Neural cell (in vitro differentiated cells): Measurements from ENCODE around the gene CD70. TPM values are rescaled to one million over a fixed set of nuclear protein-coding genes. Genes with fewer than 3 reads are reported as not detected.
"Not testable (repeated sequence)": the region's sequence is repeated elsewhere in the genome, so short reads cannot be mapped to it uniquely, and the experiment has no call there.

Experiments
- H2AFZ ChIP-seq: fragments of 200-600, 300-800 bp; sonication (generic), shearing (Covaris generic); 2 replicates; pipeline ENCODE4 v1.6.0; 2014; ENCODE audit warnings: low read depth, mild to moderate bottlenecking, antibody characterized with exemption, low read length, moderate library complexity
- H3F3A ChIP-seq: fragments of 200-600 bp; shearing (Covaris generic); 2 replicates; pipeline ENCODE4 v1.6.1; 2016; ENCODE audit warnings: mild to moderate bottlenecking, moderate library complexity, mixed read lengths, antibody characterized with exemption, low read length; ENCODE audit not compliant: insufficient read depth, poor library complexity, severe bottlenecking
- H3K27ac ChIP-seq: fragments of 200-600, 300-800 bp; sonication (generic), shearing (Covaris generic); 2 replicates; pipeline ENCODE4 v1.5.1; 2014; ENCODE audit warnings: mild to moderate bottlenecking, low read length, moderate library complexity
- H3K27me3 ChIP-seq: fragments of 300-800, 200-600 bp; sonication (generic), shearing (Covaris generic); 2 replicates; pipeline ENCODE4 v1.6.0; 2014; ENCODE audit warnings: mild to moderate bottlenecking, low read depth, low read length, moderate library complexity; ENCODE audit not compliant: insufficient read depth
- H3K36me3 ChIP-seq: fragments of 300-800, 200-600 bp; sonication (generic), shearing (Covaris generic); 2 replicates; pipeline ENCODE4 v1.5.1; 2014; ENCODE audit warnings: mild to moderate bottlenecking, antibody characterized with exemption, low read length, moderate library complexity; ENCODE audit not compliant: insufficient read depth
- H3K4me2 ChIP-seq: fragments of 300-800, 200-600 bp; sonication (generic), shearing (Covaris generic); 2 replicates; pipeline ENCODE4 v1.6.0; 2014; ENCODE audit warnings: mild to moderate bottlenecking, low read length
- H3K4me3 ChIP-seq: fragments of 300-800, 200-600 bp; sonication (generic), shearing (Covaris generic); 2 replicates; pipeline ENCODE4 v1.5.1; 2014; ENCODE audit warnings: mild to moderate bottlenecking, low read length, moderate library complexity
- H3K79me2 ChIP-seq: fragments of 200-600 bp; shearing (Covaris generic); replicated peaks from 2 replicates; pipeline ENCODE4 v1.6.0; 2014; ENCODE audit warnings: mild to moderate bottlenecking, low read length, moderate library complexity; ENCODE audit not compliant: insufficient read depth
- H3K9ac ChIP-seq: fragments of 300-800, 200-600 bp; sonication (generic), shearing (Covaris generic); 2 replicates; pipeline ENCODE4 v1.6.1; 2016; ENCODE audit warnings: mild to moderate bottlenecking, low read length, mixed read lengths
- H3K9me2 ChIP-seq: fragments of 200-600 bp; shearing (Covaris generic); 2 replicates; pipeline ENCODE4 v1.6.1; 2016; ENCODE audit warnings: mild to moderate bottlenecking, low read length, mixed read lengths; ENCODE audit not compliant: insufficient read depth
- H3K9me3 ChIP-seq: fragments of 200-600, 300-800 bp; sonication (generic), shearing (Covaris generic); 2 replicates; pipeline ENCODE4 v1.6.1; 2016; ENCODE audit warnings: mild to moderate bottlenecking, mixed run types, low read length, moderate library complexity, mixed read lengths
- H4K20me1 ChIP-seq: fragments of 200-600 bp; shearing (Covaris generic); 2 replicates; pipeline ENCODE4 v1.6.1; 2016; ENCODE audit warnings: mild to moderate bottlenecking, mixed run types; ENCODE audit not compliant: insufficient read depth
- CTCF ChIP-seq: fragments of 450-650 bp; IDR thresholded peaks from 2 replicates; pipeline ENCODE4 v1.5.1; 2014; ENCODE audit warnings: antibody characterized with exemption, mild to moderate bottlenecking, moderate library complexity; ENCODE audit not compliant: poor library complexity, severe bottlenecking
- EP300 ChIP-seq: fragments of 450-650 bp; conservative IDR thresholded peaks from 2 replicates; pipeline ENCODE4 v1.6.1; 2014; ENCODE audit warnings: antibody characterized with exemption, mild to moderate bottlenecking, moderate library complexity; ENCODE audit not compliant: poor library complexity, severe bottlenecking
- EZH2 ChIP-seq: fragments of 200-600, 300-800 bp; shearing (Covaris generic), sonication (generic); IDR thresholded peaks from 2 replicates; pipeline ENCODE4 v1.6.1; 2014; ENCODE audit warnings: antibody characterized with exemption, low read length, borderline replicate concordance, mild to moderate bottlenecking; ENCODE audit not compliant: insufficient read depth, poor library complexity, severe bottlenecking
- MXI1 ChIP-seq: fragments of 450-650 bp; conservative IDR thresholded peaks from 2 replicates; pipeline ENCODE4 v1.6.1; 2014; ENCODE audit warnings: antibody characterized with exemption, mild to moderate bottlenecking; ENCODE audit not compliant: poor library complexity, severe bottlenecking
- POLR2AphosphoS5 ChIP-seq: IDR thresholded peaks from 2 replicates; pipeline ENCODE4 v1.6.1; 2012
- RAD21 ChIP-seq: fragments of 450-650 bp; conservative IDR thresholded peaks from 2 replicates; pipeline ENCODE4 v1.6.1; 2014; ENCODE audit warnings: antibody characterized with exemption, mild to moderate bottlenecking, moderate library complexity
- REST ChIP-seq: IDR thresholded peaks from 2 replicates; pipeline ENCODE4 v1.6.1; 2012; ENCODE audit warnings: borderline replicate concordance
- SMC3 ChIP-seq: fragments of 450-650 bp; conservative IDR thresholded peaks from 2 replicates; pipeline ENCODE4 v1.6.1; 2014; ENCODE audit warnings: antibody characterized with exemption, mild to moderate bottlenecking, moderate library complexity; ENCODE audit not compliant: poor library complexity
- TAF1 ChIP-seq: IDR thresholded peaks from 2 replicates; pipeline ENCODE4 v1.6.1; 2012; ENCODE audit warnings: low read depth
- polyA plus RNA-seq: library from polyadenylated mRNA; depleted of rRNA; stranded (reverse); fragments of >200 nt; gene quantifications from 2 replicates; pipeline ENCODE4 v1.2.3, GENCODE V29; 2014

The CD70 gene
- polyA plus RNA-seq, 1 donor from 2014 or later = not detected

- Histone ChIP-seq H3F3A (no peaks in the 10 kb centered on the region), H3K9me2 (no peaks in the 10 kb centered on the region), H3K79me2 (no peaks in the 10 kb centered on the region), H3K9ac (no peak overlapping the region), H4K20me1 (no peaks in the 10 kb centered on the region), H3K36me3 (no peaks in the 10 kb centered on the region), H3K27ac (no peak overlapping the region), H3K4me2 (no peak overlapping the region), H3K9me3 (peaks cover 5% of the 10 kb centered on the region), H2AFZ (no peak overlapping the region), H3K4me3 (no peak overlapping the region), H3K27me3 (no peaks in the 10 kb centered on the region)
- TF ChIP-seq TAF1 (no peak), EZH2 (no peak), EP300 (no peak), POLR2AphosphoS5 (no peak), CTCF (no peak), REST (no peak), MXI1 (no peak), SMC3 (no peak), RAD21 (no peak)
Measured at GRCh38 chr19:6564393-6564792, 26.6 kb downstream of the CD70 start.

GRCh38 chr19:6562437-6562836 is 28.5 kb downstream of the CD70 start:
- H3K79me2 ChIP-seq, H3K9ac ChIP-seq, H3K36me3 ChIP-seq, H3K27ac ChIP-seq, H3K4me2 ChIP-seq, H2AFZ ChIP-seq, H3K9me2 ChIP-seq, H3F3A ChIP-seq, H3K4me3 ChIP-seq, H4K20me1 ChIP-seq, H3K27me3 ChIP-seq, H3K9me3 ChIP-seq: not testable (repeated sequence)

- Histone ChIP-seq H3K9me2 (no peaks in the 10 kb centered on the region), H3K4me3 (no peak overlapping the region), H3K9ac (no peak overlapping the region), H3K79me2 (no peaks in the 10 kb centered on the region), H4K20me1 (no peaks in the 10 kb centered on the region), H3K36me3 (no peaks in the 10 kb centered on the region), H3K27ac (no peak overlapping the region), H3K27me3 (no peaks in the 10 kb centered on the region), H3K9me3 (no peaks in the 10 kb centered on the region), H3K4me2 (no peak overlapping the region), H2AFZ (no peak overlapping the region), H3F3A (no peaks in the 10 kb centered on the region)
- no peak for TF ChIP-seq POLR2AphosphoS5
Measured at GRCh38 chr19:6556480-6557195, 34.3 kb downstream of the CD70 start.
